ENCODE results near the gene CCNG2.

The CCNG2 gene

GRCh38 chr4:77163641-77164040 is 6.6 kb downstream of the CCNG2 start:
- no peak for DNase-seq
- TF ChIP-seq CTCF (IDR thresholded peaks at IDR 0.05): no peak
- Mint-ChIP-seq H3K27me3 (ENCODE audit: low read depth, poor library complexity) (no peaks in the 10 kb centered on the region), H3K9me3 (no peaks in the 10 kb centered on the region), H3K4me1 (peaks cover 48% of the 10 kb centered on the region), H3K4me3 (no peak overlapping the region), H3K36me3 (ENCODE audit: low read depth) (peaks cover 90% of the 10 kb centered on the region), H3K27ac (peak overlapping the region; percentile 70)

GRCh38 chr4:77167173-77167572 is 10.2 kb downstream of the CCNG2 start:
- DNase-seq: no peak
- peaks cover 3% of the 10 kb centered on the region for H3K27me3 Mint-ChIP-seq (ENCODE audit: low read depth, poor library complexity)
- H3K4me1 Mint-ChIP-seq: peaks cover 33% of the 10 kb centered on the region
- H3K36me3 Mint-ChIP-seq (ENCODE audit: low read depth): peaks cover 90% of the 10 kb centered on the region
- H3K4me3 Mint-ChIP-seq: no peak overlapping the region
- TF ChIP-seq CTCF (IDR thresholded peaks at IDR 0.05): no peak
- H3K9me3 Mint-ChIP-seq: no peaks in the 10 kb centered on the region
- no peak overlapping the region for H3K27ac Mint-ChIP-seq

- peak overlapping the region; percentile 58 for H3K27ac Mint-ChIP-seq
These were observed 10.9 kb downstream of the CCNG2 start for GRCh38 chr4:77167866-77168265.

GRCh38 chr4:77169481-77169880 is 12.5 kb downstream of the CCNG2 start:
- TF ChIP-seq CTCF (IDR thresholded peaks at IDR 0.05): no peak
- Mint-ChIP-seq H3K36me3 (ENCODE audit: low read depth) (peaks cover 67% of the 10 kb centered on the region), H3K4me1 (peaks cover 23% of the 10 kb centered on the region)

More at GRCh38 chr4:77167866-77168265, 10.9 kb downstream of the CCNG2 start:
- peaks cover 29% of the 10 kb centered on the region for H3K4me1 Mint-ChIP-seq
- no peaks in the 10 kb centered on the region for H3K9me3 Mint-ChIP-seq
- H3K36me3 Mint-ChIP-seq (ENCODE audit: low read depth): peaks cover 83% of the 10 kb centered on the region
- H3K27me3 Mint-ChIP-seq (ENCODE audit: low read depth, poor library complexity): peaks cover 3% of the 10 kb centered on the region
- TF ChIP-seq CTCF (IDR thresholded peaks at IDR 0.05): no peak
- no peak overlapping the region for H3K4me3 Mint-ChIP-seq
- no peak for DNase-seq

GRCh38 chr4:77170926-77171325 is 13.9 kb downstream of the CCNG2 start:
- peaks cover 3% of the 10 kb centered on the region for H3K27me3 Mint-ChIP-seq (ENCODE audit: low read depth, poor library complexity)
- DNase-seq: no peak
- peaks cover 54% of the 10 kb centered on the region for H3K36me3 Mint-ChIP-seq (ENCODE audit: low read depth)
- no peak for TF ChIP-seq CTCF (IDR thresholded peaks at IDR 0.05)
- no peak overlapping the region for H3K4me3 Mint-ChIP-seq
- H3K4me1 Mint-ChIP-seq: peaks cover 22% of the 10 kb centered on the region
- peak overlapping the region; percentile 89 for H3K27ac Mint-ChIP-seq
- H3K9me3 Mint-ChIP-seq: no peaks in the 10 kb centered on the region

More at GRCh38 chr4:77169481-77169880, 12.5 kb downstream of the CCNG2 start:
- Mint-ChIP-seq H3K27me3 (ENCODE audit: low read depth, poor library complexity) (peaks cover 3% of the 10 kb centered on the region), H3K4me3 (no peak overlapping the region), H3K9me3 (no peaks in the 10 kb centered on the region), H3K27ac (peak overlapping the region; percentile 58)
- no peak for DNase-seq

GRCh38 chr4:77172336-77172735 is 15.3 kb downstream of the CCNG2 start:
- H3K9me3 Mint-ChIP-seq: no peaks in the 10 kb centered on the region
- peaks cover 34% of the 10 kb centered on the region for H3K4me1 Mint-ChIP-seq
- peaks cover 43% of the 10 kb centered on the region for H3K36me3 Mint-ChIP-seq (ENCODE audit: low read depth)
- H3K27ac Mint-ChIP-seq: no peak overlapping the region
- H3K27me3 Mint-ChIP-seq (ENCODE audit: low read depth, poor library complexity): peaks cover 3% of the 10 kb centered on the region
- no peak overlapping the region for H3K4me3 Mint-ChIP-seq
- DNase-seq: no peak
- no peak for TF ChIP-seq CTCF (IDR thresholded peaks at IDR 0.05)
